GM18508 (cell line): ENCODE measurements around the gene TACC3.

Experiments
- ATAC-seq: cut with Tn5 transposase; IDR thresholded peaks from one replicate; pipeline ENCODE4 v1.9.1; 2021; ENCODE audit warnings: moderate number of reproducible peaks; ENCODE audit not compliant: insufficient read depth, unreplicated experiment

The TACC3 gene

GRCh38 chr4:1721666-1722550 lies 587 bp downstream of the TACC3 start:
- no peak for ATAC-seq

GRCh38 chr4:1722551-1723118 lies 1.3 kb downstream of the TACC3 start:
- no peak for ATAC-seq

- no peak for ATAC-seq
These were observed 1.9 kb downstream of the TACC3 start for GRCh38 chr4:1723131-1723801.

- ATAC-seq = no peak
These were observed 4.2 kb downstream of the TACC3 start for GRCh38 chr4:1725521-1725920.

- ATAC-seq = no peak
These were observed 5.0 kb downstream of the TACC3 start for GRCh38 chr4:1726146-1726934.

GRCh38 chr4:1727117-1728031 lies 6.1 kb downstream of the TACC3 start:
- no peak for ATAC-seq

- ATAC-seq = no peak
These were observed 7.0 kb downstream of the TACC3 start for GRCh38 chr4:1728061-1728980.

GRCh38 chr4:1730532-1731135 lies 9.3 kb downstream of the TACC3 start:
- ATAC-seq = no peak

GRCh38 chr4:1731180-1731579 lies 9.9 kb downstream of the TACC3 start:
- ATAC-seq = no peak

- no peak for ATAC-seq
These were observed 11.6 kb downstream of the TACC3 start for GRCh38 chr4:1732911-1733310.

- no peak for ATAC-seq
These were observed 13.9 kb downstream of the TACC3 start for GRCh38 chr4:1735215-1735614.

GRCh38 chr4:1736812-1737211 lies 15.5 kb downstream of the TACC3 start:
- no peak for ATAC-seq

- no peak for ATAC-seq
These were observed 16.3 kb downstream of the TACC3 start for GRCh38 chr4:1737666-1738065.

- no peak for ATAC-seq
These were observed 17.1 kb downstream of the TACC3 start for GRCh38 chr4:1738410-1738809.

GRCh38 chr4:1739358-1739757 lies 18.0 kb downstream of the TACC3 start:
- no peak for ATAC-seq

- ATAC-seq = no peak
These were observed 18.8 kb downstream of the TACC3 start for GRCh38 chr4:1740021-1740545.

- ATAC-seq = no peak
These were observed 19.9 kb downstream of the TACC3 start for GRCh38 chr4:1741208-1741607.

GRCh38 chr4:1743551-1743950 lies 22.2 kb downstream of the TACC3 start:
- ATAC-seq = no peak
